Measurements from ENCODE around the gene CDH4.

CDH4 gene

GRCh38 chr20:61357119-61357518 is 105.1 kb downstream of the CDH4 start:
- Histone ChIP-seq H3K4me3 (ENCODE audit: low read depth in 1 of 5, low read length in 5 of 5) (no peak overlapping the region), H3K4me1 (ENCODE audit: control insufficient read depth in 5 of 5, insufficient read depth in 5 of 5, low read length in 5 of 5) (peaks cover 0 to 4% (median 0%) of the 10 kb centered on the region in 5 donors), H3K27ac (ENCODE audit: low read depth, low read length) (no peak overlapping the region), H3K9ac (ENCODE audit: low read length in 5 of 5) (no peak overlapping the region), H3K27me3 (ENCODE audit: control insufficient read depth in 5 of 5, insufficient read depth in 4 of 5, low read length in 5 of 5) (peaks cover 5 to 43% (median 22%) of the 10 kb centered on the region in 5 donors), H3K9me3 (ENCODE audit: control insufficient read depth in 5 of 5, low read length in 5 of 5) (no peaks in the 10 kb centered on the region), H3K36me3 (ENCODE audit: control insufficient read depth in 5 of 5, insufficient read depth in 5 of 5, low read length in 5 of 5) (no peaks in the 10 kb centered on the region)

GRCh38 chr20:61359254-61359653 is 107.2 kb downstream of the CDH4 start:
- H3K4me1 ChIP-seq (ENCODE audit: control insufficient read depth in 5 of 5, insufficient read depth in 5 of 5, low read length in 5 of 5), result no peaks in the 10 kb centered on the region
- H3K9ac ChIP-seq (ENCODE audit: low read length in 5 of 5), result no peak overlapping the region
- no peaks in the 10 kb centered on the region for H3K9me3 ChIP-seq (ENCODE audit: control insufficient read depth in 5 of 5, low read length in 5 of 5)
- peaks cover 4 to 38% (median 12%) of the 10 kb centered on the region in 5 donors for H3K27me3 ChIP-seq (ENCODE audit: control insufficient read depth in 5 of 5, insufficient read depth in 4 of 5, low read length in 5 of 5)
- no peak overlapping the region for H3K4me3 ChIP-seq (ENCODE audit: low read depth in 1 of 5, low read length in 5 of 5)
- no peaks in the 10 kb centered on the region for H3K36me3 ChIP-seq (ENCODE audit: control insufficient read depth in 5 of 5, insufficient read depth in 5 of 5, low read length in 5 of 5)
- no peak overlapping the region for H3K27ac ChIP-seq (ENCODE audit: low read depth, low read length)

- Histone ChIP-seq H3K4me1 (ENCODE audit: control insufficient read depth in 5 of 5, insufficient read depth in 5 of 5, low read length in 5 of 5) (no peaks in the 10 kb centered on the region), H3K9me3 (ENCODE audit: control insufficient read depth in 5 of 5, low read length in 5 of 5) (peaks cover 0 to 4% (median 0%) of the 10 kb centered on the region in 5 donors), H3K4me3 (ENCODE audit: low read depth in 1 of 5, low read length in 5 of 5) (no peak overlapping the region), H3K27ac (ENCODE audit: low read depth, low read length) (no peak overlapping the region), H3K27me3 (ENCODE audit: control insufficient read depth in 5 of 5, insufficient read depth in 4 of 5, low read length in 5 of 5) (peaks cover 0 to 32% (median 9%) of the 10 kb centered on the region in 5 donors), H3K9ac (ENCODE audit: low read length in 5 of 5) (no peak overlapping the region), H3K36me3 (ENCODE audit: control insufficient read depth in 5 of 5, insufficient read depth in 5 of 5, low read length in 5 of 5) (no peaks in the 10 kb centered on the region)
These were observed 108.2 kb downstream of the CDH4 start for GRCh38 chr20:61360296-61360695.

- Histone ChIP-seq H3K27me3 (ENCODE audit: control insufficient read depth in 5 of 5, insufficient read depth in 4 of 5, low read length in 5 of 5) (peaks cover 0 to 29% (median 9%) of the 10 kb centered on the region in 5 donors), H3K36me3 (ENCODE audit: control insufficient read depth in 5 of 5, insufficient read depth in 5 of 5, low read length in 5 of 5) (no peaks in the 10 kb centered on the region), H3K4me3 (ENCODE audit: low read depth in 1 of 5, low read length in 5 of 5) (no peak overlapping the region), H3K4me1 (ENCODE audit: control insufficient read depth in 5 of 5, insufficient read depth in 5 of 5, low read length in 5 of 5) (no peaks in the 10 kb centered on the region), H3K9me3 (ENCODE audit: control insufficient read depth in 5 of 5, low read length in 5 of 5) (peaks cover 0 to 6% (median 0%) of the 10 kb centered on the region in 5 donors), H3K27ac (ENCODE audit: low read depth, low read length) (no peak overlapping the region), H3K9ac (ENCODE audit: low read length in 5 of 5) (no peak overlapping the region)
These were observed 108.9 kb downstream of the CDH4 start for GRCh38 chr20:61360940-61361339.

GRCh38 chr20:61361501-61361900 is 109.4 kb downstream of the CDH4 start:
- no peak overlapping the region for H3K9ac ChIP-seq (ENCODE audit: low read length in 5 of 5)
- H3K4me3 ChIP-seq (ENCODE audit: low read depth in 1 of 5, low read length in 5 of 5), result no peak overlapping the region
- H3K27ac ChIP-seq (ENCODE audit: low read depth, low read length), result no peak overlapping the region
- no peaks in the 10 kb centered on the region for H3K4me1 ChIP-seq (ENCODE audit: control insufficient read depth in 5 of 5, insufficient read depth in 5 of 5, low read length in 5 of 5)
- H3K9me3 ChIP-seq (ENCODE audit: control insufficient read depth in 5 of 5, low read length in 5 of 5), result peaks cover 0 to 6% (median 0%) of the 10 kb centered on the region in 5 donors
- no peaks in the 10 kb centered on the region for H3K36me3 ChIP-seq (ENCODE audit: control insufficient read depth in 5 of 5, insufficient read depth in 5 of 5, low read length in 5 of 5)
- peaks cover 0 to 29% (median 9%) of the 10 kb centered on the region in 5 donors for H3K27me3 ChIP-seq (ENCODE audit: control insufficient read depth in 5 of 5, insufficient read depth in 4 of 5, low read length in 5 of 5)

- peaks cover 0 to 6% (median 0%) of the 10 kb centered on the region in 5 donors for H3K9me3 ChIP-seq (ENCODE audit: control insufficient read depth in 5 of 5, low read length in 5 of 5)
- no peak overlapping the region for H3K9ac ChIP-seq (ENCODE audit: low read length in 5 of 5)
- H3K27me3 ChIP-seq (ENCODE audit: control insufficient read depth in 5 of 5, insufficient read depth in 4 of 5, low read length in 5 of 5), result peaks cover 0 to 9% (median 0%) of the 10 kb centered on the region in 5 donors
- no peak overlapping the region for H3K27ac ChIP-seq (ENCODE audit: low read depth, low read length)
- H3K4me3 ChIP-seq (ENCODE audit: low read depth in 1 of 5, low read length in 5 of 5), result no peak overlapping the region
- no peaks in the 10 kb centered on the region for H3K4me1 ChIP-seq (ENCODE audit: control insufficient read depth in 5 of 5, insufficient read depth in 5 of 5, low read length in 5 of 5)
- no peaks in the 10 kb centered on the region for H3K36me3 ChIP-seq (ENCODE audit: control insufficient read depth in 5 of 5, insufficient read depth in 5 of 5, low read length in 5 of 5)
These were observed 112.1 kb downstream of the CDH4 start for GRCh38 chr20:61364147-61364546.

GRCh38 chr20:61366914-61367313 is 114.9 kb downstream of the CDH4 start:
- Histone ChIP-seq H3K36me3 (ENCODE audit: control insufficient read depth in 5 of 5, insufficient read depth in 5 of 5, low read length in 5 of 5) (no peaks in the 10 kb centered on the region), H3K9ac (ENCODE audit: low read length in 5 of 5) (no peak overlapping the region), H3K27ac (ENCODE audit: low read depth, low read length) (no peak overlapping the region), H3K4me3 (ENCODE audit: low read depth in 1 of 5, low read length in 5 of 5) (no peak overlapping the region), H3K9me3 (ENCODE audit: control insufficient read depth in 5 of 5, low read length in 5 of 5) (peaks cover 0 to 6% (median 0%) of the 10 kb centered on the region in 5 donors), H3K4me1 (ENCODE audit: control insufficient read depth in 5 of 5, insufficient read depth in 5 of 5, low read length in 5 of 5) (no peaks in the 10 kb centered on the region), H3K27me3 (ENCODE audit: control insufficient read depth in 5 of 5, insufficient read depth in 4 of 5, low read length in 5 of 5) (peaks cover 0 to 11% (median 4%) of the 10 kb centered on the region in 5 donors)

- Histone ChIP-seq H3K27me3 (ENCODE audit: control insufficient read depth in 5 of 5, insufficient read depth in 4 of 5, low read length in 5 of 5) (peaks cover 0 to 17% (median 7%) of the 10 kb centered on the region in 5 donors), H3K27ac (ENCODE audit: low read depth, low read length) (no peak overlapping the region), H3K9me3 (ENCODE audit: control insufficient read depth in 5 of 5, low read length in 5 of 5) (peaks cover 0 to 5% (median 0%) of the 10 kb centered on the region in 5 donors)
These were observed 117.9 kb downstream of the CDH4 start for GRCh38 chr20:61369731-61370520.

GRCh38 chr20:61370841-61371303 is 118.8 kb downstream of the CDH4 start:
- Histone ChIP-seq H3K36me3 (ENCODE audit: control insufficient read depth in 5 of 5, insufficient read depth in 5 of 5, low read length in 5 of 5) (no peaks in the 10 kb centered on the region), H3K4me1 (ENCODE audit: control insufficient read depth in 5 of 5, insufficient read depth in 5 of 5, low read length in 5 of 5) (no peaks in the 10 kb centered on the region), H3K9ac (ENCODE audit: low read length in 5 of 5) (no peak overlapping the region), H3K27me3 (ENCODE audit: control insufficient read depth in 5 of 5, insufficient read depth in 4 of 5, low read length in 5 of 5) (peaks cover 0 to 17% (median 7%) of the 10 kb centered on the region in 5 donors), H3K9me3 (ENCODE audit: control insufficient read depth in 5 of 5, low read length in 5 of 5) (peaks cover 0 to 7% (median 0%) of the 10 kb centered on the region in 5 donors), H3K27ac (ENCODE audit: low read depth, low read length) (no peak overlapping the region), H3K4me3 (ENCODE audit: low read depth in 1 of 5, low read length in 5 of 5) (no peak overlapping the region)

More at GRCh38 chr20:61369731-61370520, 117.9 kb downstream of the CDH4 start:
- H3K4me1 ChIP-seq (ENCODE audit: control insufficient read depth in 5 of 5, insufficient read depth in 5 of 5, low read length in 5 of 5), result no peaks in the 10 kb centered on the region
- H3K36me3 ChIP-seq (ENCODE audit: control insufficient read depth in 5 of 5, insufficient read depth in 5 of 5, low read length in 5 of 5), result no peaks in the 10 kb centered on the region
- no peak overlapping the region for H3K9ac ChIP-seq (ENCODE audit: low read length in 5 of 5)
- no peak overlapping the region for H3K4me3 ChIP-seq (ENCODE audit: low read depth in 1 of 5, low read length in 5 of 5)

GRCh38 chr20:61371501-61372136 is 119.6 kb downstream of the CDH4 start:
- Histone ChIP-seq H3K36me3 (ENCODE audit: control insufficient read depth in 5 of 5, insufficient read depth in 5 of 5, low read length in 5 of 5) (no peaks in the 10 kb centered on the region), H3K9me3 (ENCODE audit: control insufficient read depth in 5 of 5, low read length in 5 of 5) (peaks cover 0 to 12% (median 0%) of the 10 kb centered on the region in 5 donors), H3K4me3 (ENCODE audit: low read depth in 1 of 5, low read length in 5 of 5) (no peak overlapping the region), H3K27me3 (ENCODE audit: control insufficient read depth in 5 of 5, insufficient read depth in 4 of 5, low read length in 5 of 5) (peaks cover 0 to 17% (median 7%) of the 10 kb centered on the region in 5 donors), H3K9ac (ENCODE audit: low read length in 5 of 5) (no peak overlapping the region), H3K27ac (ENCODE audit: low read depth, low read length) (no peak overlapping the region), H3K4me1 (ENCODE audit: control insufficient read depth in 5 of 5, insufficient read depth in 5 of 5, low read length in 5 of 5) (no peaks in the 10 kb centered on the region)

Data from subcutaneous abdominal adipose tissue (tissue), 5 donors.